ENCODE results near the gene PRM3.

Gene PRM3

DNA sequence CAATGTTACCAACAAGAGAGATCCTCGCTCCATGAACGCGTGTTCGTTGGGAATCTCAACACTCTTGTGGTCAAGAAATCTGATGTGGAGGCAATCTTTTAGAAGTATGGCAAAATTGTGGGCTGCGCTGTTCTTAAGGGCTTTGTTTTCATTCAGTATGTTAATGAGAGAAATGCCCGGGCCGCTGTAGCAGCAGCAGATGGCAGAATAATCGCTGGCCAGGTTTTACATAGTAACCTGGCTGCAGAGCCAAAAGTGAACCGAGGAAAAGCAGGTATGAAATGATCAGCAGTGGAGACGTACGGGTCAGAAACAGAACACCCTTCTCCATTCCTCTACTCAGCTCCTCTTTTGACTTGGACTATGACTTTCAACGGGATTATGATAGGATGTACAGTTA is 30.8 kb downstream of the PRM3 start:
- DNase-seq: no peak

DNA sequence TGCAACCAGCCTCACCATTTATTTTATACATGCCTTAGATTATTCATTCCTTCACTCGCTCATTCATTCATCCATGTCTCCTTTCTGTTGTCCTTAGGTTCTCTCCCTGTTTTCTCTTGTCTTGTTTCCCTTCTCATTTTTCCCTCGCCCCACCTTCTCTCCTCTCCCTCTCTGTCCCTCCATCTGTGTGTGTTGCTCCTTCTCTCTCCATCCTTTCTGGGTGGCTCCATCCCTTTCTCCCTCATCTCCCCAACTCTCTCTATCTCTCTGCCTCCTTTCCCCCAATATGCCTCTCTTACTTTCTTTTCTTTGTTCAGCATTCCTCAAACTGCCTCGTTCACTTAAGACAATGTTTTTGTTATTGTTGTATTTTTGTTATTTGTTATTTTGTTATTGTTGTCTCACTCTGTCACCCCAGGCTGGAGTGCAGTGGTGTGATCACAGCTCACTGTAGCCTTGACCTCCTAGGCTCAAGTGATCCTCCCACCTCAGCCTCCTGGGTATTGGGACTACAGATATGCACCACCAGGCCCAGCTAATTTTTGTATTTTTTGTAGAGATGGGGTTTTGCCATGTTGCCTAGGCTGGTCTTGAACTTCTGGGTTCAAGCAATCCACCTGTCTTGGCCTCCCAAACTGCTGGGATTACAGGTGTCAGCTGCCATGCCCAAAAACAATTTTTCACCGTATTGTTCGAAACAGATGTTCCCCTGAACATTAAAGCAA is 31.8 kb downstream of the PRM3 start:
- no peak for DNase-seq

DNA sequence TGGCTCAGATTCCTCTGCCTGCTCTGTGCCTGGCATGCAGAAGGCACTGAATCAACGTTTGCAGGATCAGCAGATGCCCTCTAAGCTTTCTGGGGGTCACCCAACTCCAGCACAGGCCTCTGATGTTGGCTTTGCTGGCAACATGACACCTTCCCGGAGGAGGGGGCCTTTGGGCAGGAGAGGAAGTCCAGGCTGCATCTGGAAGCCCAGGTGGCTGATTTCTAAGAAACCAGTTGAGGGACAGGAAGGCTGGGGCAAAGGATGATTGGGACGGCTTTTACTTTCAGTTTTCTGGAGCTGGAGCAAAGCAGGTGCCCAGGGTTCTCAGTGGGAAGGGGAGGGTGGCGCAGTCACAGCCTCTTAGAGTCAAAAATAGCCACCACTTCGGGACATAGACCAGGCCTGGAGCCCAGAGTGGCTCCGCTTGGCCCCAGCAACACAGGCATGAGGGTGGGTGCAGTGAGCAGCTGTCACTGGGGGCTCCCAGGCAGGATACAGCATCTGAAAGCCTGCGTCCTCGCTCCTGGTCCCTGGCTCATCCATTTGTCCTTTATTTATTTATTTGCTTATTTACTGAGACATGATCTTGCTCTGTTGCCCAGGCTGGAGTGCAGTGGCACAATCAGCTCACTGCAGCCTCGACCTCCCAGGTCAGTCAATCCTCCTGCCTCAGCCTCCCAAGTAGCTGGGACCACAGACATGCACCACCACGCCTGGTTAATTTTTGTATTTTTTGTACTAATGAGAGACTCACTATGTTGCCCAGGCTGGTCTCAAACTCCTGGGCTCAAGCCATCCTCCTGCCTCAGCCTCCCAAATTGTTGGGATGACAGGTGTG is 32.6 kb downstream of the PRM3 start:
- DNase-seq: no peak

DNA sequence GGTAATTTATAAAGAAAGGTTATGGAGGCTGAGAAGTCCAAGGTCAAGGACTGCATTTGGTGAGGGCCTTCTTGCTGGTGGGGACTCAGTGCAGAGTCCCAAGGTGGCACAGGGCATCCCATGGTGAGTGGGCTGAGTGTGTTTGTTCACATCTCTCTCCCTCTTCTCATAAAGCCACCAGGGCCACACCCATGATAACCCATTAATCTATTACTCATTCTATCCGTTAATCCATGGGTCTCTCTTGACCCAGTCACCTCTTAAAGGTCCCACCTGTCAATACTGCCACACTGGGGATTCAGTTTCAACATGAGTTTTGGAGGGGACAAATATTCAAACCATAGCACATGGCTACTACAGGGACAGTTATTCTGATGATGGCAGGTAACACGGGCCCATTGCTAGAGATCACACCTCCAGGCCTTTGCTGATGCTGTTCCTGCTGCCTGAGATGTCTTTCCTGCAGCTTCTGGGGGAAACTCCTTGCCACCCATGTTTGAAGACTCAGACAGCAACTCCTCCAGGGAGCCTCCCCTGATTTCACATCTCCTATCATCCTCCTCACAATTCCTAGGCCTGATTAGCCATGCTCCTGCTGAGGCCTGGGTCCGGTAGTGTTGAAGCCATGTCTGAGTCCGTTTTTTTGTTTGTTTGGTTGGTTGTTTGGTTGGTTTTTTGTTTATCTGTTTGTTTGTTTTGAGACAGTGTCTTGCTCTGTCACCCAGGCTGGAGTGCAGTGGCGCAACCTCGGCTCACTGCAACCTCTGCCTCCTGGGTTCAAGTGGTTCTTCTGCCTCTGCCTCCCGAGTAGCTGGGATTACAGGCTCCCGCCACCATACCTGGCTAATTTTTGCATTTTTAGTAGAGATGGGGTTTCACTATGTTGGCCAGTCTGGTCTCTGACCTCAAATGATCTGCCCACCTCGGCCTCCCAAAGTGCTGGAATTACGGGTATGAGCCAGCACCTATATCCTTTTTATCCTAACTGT is 33.5 kb downstream of the PRM3 start:
- DNase-seq: no peak

DNA sequence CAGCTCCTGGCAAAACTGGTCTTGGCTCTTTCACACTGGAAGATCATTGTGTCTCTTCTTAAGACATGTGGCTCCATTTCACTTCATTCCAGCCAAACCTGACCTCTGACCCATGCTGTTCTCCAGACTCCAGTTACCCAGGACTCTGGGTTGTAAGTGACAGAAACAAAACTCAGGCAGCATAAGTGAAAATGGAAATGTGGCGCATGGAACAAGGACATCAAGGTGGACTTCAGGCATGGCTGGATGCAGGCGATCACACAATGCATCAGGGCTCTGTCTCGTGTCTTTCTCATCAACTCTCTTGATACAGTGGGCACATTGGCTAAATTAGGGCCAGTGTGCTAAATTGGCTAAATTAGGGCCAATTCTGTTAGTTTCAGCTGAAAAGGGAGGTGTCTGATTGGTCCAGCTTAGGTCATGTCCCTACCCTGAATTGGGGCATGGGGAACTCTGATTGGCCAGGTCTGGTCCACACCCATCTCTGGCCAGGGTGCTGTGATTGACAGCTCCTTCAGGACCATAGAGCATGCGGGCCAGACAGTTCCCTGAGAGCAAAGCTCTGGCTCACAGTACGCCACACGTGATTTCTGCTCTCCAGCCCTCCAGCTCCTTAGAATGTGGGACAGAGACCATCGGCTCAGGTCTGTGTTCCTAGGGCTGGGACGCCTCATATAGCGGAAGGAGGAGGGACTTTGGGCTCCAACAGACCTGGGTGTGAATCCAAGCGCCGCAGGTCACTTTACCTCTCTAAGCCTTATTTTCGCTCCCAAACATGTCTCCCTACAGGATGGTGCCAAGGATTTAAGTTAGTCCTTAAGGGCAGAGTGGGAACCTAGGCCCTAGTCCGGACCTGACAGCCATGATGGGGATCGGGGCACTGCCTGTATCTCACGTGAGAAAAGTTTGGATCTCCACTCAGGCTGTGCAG is 34.9 kb downstream of the PRM3 start:
- DNase-seq: no peak

DNA sequence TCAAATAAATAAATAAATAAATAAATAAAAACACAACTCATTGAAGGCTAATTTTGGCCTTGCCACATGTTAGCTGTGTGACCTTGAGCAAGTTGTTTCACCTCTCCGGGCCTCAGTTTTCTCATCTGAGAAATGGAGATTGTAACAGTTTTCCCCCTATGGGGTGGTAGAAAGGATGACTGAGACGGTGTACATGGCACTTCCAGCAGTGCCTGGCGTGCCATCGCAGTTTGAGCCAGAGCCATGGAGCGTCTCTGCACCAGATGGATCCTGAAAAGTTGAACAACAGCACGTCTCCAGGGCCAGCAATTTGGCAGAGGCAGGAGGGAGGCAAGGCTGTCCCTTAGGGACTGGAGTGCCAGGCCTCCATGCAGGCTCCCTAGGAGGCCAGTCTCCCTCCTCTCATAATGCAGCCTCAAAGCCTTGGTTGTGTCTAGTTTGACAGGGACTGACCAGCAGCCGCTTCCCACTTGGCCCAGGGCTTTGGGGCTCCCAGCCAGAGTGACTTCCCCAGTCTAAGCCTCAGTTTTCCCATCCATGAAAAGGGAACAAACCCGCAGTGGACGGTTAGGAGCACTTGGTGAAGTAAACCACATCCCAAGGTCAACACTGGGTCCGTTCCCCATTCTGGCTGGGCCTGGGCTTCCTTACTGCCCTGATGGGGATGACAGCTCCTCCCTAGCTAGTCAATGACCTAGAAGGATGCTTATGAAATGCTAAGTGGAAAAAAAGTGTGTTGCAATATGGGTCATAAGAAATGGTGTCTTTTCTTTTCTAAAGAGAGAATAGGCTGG is 36.8 kb downstream of the PRM3 start:
- DNase-seq: no peak

DNA sequence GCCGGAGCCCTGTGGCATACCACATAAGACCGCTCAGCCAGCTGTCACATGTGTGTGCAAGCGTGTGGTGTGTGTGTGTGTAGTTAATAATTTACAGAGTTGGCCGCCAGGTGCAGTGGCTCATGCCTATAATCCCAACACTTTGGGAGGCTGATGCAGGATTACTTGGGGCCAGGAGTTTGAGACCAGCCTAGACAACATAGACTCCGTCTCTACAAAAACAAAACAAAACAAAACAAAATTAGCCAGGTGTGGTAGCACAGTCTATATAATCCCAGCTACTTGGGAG is 37.8 kb downstream of the PRM3 start:
- no peak for DNase-seq

DNA sequence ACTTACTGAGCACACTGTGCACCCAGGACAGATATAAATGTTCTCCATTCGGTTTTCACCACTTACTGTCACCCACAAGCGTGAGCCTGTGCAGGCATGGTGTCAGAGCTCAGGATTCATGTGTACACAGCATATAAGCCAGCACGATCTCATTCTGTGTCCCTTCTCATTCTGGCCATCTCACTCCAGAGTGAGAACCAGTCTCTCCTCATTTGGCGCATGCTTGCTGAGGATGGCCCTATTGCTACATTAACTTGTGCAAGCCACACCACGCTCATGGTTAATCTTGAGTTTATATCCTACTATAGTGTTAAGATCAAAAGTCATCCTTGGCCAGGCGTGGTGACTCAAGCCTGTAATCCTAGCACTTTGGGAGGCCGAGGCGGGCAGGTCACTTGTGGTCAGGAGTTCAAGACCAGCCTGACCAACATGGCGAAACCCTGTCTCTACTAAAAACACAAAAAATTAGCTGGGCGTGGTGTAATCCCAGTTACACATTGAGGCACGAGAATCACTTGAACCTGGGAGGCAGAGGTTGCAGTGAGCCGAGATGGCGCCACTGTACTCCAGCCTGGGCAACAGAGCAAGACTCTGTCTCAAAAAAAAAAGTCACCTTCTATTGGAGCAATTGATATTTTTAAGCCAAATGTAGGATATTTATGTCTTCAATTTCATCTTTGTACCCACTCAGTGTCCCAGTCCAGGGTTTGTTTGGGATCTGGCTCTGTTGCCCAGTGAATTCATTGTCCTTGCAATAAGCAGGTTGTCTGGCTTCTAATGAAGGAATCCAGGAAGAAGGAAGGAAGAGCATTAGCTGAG is 38.3 kb downstream of the PRM3 start:
- no peak for DNase-seq

DNA sequence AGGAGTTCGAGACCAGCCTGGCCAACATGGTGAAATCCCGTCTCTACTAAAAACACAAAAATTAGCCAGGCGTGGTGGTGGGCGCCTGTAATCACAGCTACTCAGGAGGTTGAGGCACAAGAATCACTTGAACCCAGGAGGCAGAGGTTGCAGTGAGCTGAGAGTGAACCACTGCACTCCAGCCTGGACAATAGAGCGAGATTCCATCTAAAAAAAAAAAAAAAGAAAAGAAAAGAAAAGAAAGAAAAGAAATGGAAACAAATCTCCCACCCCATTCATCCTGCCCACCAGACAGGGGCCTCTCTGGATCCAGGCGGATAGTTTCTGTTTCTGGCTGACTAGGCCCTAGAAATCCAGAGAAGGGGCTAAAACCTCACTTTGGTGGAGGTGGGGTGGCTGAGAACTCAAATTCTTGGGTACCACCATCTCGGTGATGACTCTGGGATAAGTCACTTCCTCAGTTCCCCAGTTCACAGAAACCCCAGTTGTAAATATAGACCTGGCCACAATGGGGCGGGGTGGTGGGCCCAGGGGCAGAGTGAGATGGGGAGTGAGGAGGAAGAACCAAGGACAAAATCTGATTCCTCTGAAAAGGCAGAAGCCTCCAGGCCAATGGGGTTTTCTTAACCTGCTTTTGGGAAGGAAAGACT is 39.6 kb downstream of the PRM3 start:
- no peak for DNase-seq

DNA sequence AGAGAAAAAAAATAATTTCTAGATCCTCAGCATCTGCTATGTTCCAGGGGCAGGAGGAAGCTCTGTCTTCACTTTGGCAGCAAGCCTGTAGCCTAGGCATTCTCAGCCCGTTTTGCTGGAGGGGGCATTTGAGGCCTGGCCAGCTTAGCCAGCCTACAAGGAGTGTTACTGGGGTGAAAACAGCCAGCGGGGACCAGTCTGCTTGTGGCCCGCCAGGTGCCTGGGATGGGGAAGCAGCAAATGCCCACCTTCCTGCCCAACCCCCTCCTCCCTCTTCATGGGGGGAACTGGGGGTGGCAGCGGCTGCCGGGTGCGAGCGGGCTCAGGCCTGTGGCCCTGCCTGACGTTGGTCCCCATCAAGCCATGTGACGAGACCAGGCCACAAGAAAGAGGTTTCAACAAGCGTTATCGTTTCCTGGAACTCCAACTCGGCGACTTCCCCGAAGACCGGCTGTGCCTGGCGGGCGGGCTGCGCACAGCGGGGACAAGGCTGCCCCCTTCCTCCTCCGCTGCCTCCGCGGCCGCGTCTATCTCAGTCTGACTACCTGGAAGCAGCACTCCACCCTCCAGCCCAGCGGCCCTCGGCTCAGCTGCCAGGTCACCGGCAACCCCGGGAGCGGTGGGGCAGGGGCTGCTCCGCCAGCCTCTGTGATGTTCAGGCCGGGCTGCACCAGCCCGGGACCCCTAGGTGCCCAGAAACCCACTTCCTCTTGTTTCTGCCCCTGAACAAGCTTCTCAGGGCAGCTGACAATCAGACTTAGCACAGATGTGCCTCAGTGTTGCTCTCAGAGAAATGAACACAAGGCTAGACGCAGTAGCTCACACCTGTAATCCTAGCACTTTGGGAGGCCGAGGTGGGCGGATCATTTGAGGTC is 40.3 kb downstream of the PRM3 start:
- DNase-seq: no peak

DNA sequence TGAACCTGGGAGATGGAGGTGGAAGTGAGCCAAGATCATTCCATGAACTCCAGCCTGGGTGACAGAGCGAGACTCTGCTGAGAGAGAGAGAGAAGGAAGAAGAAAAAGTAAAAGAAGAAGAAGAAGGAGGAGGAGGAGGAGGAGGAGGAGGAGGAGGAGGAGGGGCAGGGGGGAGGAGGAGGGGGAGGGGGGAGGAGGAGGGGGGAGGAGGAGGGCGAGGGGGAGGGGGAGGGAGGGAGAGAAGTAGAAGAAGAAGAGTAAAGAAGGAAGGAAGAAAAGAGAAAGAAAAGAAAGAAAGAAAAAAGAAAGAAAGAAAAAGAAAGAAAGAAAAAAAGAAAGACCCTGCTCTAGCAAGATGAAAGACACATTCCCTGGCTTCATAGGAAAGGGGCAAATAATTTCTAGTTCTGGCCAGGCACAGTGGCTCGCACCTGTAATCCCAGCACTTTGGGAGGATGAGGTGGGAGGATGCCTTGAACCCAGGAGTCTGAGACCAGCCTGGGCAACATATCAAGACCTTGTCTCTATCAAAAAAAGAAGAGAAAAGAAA is 41.1 kb downstream of the PRM3 start:
- no peak for DNase-seq

DNA sequence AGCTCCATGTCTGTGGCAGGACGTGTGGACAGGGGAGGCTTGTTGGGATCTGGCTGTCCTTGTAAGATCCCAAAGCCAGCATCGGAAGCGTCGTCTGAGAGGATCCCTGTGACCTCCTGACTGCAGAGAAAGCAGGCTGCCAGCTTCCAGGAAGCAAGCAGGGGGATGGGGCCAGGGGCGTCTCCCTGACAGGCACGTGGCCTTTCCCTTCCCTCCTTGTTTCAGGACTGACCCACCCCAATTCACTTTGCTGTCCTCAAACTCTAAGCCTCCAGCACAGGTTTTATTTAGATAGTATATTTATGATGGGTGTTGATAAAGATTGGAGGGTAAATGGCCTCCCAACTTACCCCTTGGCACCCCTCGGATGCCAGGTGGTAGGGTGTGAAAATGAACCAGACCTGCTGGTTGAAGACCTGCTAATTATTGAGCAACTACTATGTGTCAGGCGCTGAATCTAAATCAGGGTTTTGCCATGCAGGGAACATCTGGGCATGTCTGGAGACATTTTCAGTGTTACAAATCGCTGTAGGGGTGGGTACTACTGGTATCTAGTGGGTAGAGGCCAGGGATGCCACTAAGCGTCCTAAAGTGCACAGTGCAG is 42.0 kb downstream of the PRM3 start:
- no peak for DNase-seq

DNA sequence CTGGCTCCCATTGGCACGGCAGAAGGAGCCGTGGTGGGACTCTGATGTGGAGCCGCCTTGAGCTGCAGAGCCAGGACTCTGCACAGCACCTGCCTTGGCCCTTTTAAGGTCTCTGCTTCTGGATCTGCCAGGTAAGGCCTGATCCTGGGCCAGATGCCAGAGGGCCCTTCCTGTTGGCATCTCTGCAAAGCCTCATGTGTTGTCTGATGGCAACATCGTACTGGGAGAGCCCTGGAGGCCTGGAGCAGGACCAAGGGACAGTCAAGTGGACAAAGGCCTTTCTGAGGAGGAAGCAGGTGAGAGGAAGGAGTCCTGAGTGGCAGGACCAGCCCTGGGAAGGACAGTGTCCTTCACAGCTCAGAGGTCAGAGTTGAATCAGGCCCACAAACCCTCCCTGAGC is 43.5 kb downstream of the PRM3 start:
- no peak for DNase-seq

DNA sequence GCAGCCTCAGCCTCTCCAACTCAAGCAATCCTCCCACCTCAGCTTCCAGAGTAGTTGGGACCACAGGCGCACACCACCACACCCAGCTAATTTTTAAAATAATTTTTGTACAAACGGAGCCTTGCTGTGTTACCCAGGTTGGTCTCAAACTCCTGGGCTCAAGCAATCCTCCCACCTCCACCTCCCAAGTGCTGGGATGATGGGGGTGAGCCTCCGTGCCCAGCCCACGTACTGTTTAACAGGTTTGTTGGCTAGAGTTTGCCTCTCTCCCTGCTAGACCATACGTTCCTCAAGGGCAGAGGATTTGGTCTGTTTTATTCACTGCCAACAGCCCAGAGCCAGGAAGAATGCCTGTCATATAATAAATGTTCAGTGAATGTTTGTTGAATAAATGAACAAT is 44.0 kb downstream of the PRM3 start:
- no peak for DNase-seq

DNA sequence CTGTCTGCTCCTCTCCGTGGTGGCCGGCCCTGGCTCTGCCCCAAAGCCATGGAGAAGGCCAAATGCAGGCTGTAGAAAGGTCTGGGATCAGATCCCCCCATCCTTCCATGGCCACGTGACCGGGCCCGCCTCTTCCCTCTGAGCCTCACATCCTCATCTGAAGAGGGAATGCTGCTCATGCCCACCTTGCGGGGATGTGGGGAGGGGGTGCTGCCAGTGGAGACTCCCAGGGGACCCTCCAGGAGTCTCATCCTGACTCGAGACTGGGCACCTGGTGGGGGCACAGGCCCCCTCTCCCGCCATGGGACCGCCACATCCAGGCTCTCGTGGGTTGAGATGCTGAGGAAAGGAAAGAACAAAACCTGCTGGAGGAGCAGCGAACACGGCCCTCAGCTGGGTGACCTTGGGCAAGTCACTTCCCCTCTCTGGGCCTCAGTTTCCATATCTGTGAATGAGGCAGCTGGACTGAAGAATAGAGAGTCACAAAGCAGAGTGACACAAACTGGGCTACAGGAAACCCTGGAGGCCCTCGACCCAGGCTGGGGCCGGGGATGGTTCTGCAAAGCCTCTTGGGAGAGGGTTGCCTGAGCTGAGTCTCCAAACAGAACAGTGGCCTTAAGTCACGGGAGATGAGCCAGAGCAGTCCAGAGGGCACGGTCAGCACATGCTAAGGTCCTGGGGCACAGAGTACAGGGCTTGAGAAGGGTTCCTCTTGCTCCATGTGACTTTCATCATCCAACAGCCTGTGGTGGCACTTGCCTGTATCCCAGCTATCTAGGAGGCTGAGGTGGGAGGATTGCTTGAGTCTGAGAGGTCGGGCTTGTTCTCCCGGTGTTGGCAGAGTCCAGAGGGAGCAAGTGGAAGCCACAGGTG is 47.5 kb downstream of the PRM3 start:
- no peak for DNase-seq

DNA sequence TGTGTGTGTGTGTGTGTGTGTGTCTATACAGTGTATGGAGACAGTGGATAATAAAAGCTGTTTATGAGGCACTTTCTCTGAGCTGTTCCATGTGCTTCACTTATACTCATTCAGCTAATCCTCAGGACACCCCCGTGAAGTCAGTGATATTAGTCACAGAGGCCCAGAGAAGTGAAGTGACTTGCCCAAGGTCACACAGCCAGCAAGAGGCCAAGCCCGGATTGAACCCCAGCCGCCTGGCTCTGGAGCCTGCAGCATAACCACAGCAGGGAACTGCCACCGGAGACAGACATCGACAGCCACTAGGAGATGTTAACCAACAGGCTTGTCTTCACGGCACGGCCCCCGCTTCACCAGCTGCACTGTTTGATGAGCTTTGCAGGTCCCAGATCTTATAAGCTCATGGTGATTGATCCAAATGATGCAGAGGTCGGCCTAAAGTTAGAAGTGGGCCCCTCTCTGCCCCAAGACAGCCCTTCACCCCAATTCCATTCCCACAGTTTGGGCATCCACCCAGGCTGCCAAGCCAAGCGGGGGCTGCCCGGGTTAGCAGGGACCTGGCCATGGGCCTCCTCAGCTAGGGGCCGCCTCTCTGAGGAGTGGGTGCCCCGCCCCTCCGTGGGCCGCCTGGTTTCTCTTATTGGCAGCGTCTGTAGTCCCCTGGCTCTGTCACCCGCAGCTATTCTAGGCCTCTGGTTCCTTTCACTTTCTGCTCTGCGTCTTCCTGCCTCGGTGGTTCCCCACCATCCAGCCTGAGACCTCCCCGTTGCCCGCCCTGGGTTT is 48.3 kb downstream of the PRM3 start:
- no peak for DNase-seq
